ENCODE measurements around the gene SLC9A9.

The SLC9A9 gene

DNA sequence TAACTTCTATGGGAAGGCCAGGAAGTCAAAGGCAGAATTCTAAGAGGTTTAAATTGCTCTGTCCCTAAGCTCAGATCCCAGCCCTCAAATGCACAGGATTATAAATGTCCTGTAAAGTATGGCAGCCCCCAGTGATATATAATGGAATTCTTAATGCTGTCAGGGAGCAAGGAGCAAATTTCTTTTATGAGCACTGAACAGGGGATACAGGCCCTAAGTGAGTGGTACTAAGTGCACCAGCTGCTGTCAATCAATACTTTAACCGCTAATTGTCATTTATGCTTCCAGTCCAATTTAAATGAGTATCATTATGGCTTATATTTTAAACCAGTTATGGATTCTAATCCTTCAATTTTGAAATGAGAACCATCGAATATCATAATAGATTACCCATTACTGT, 4.7 kb downstream of the SLC9A9 start:
- no peak for DNase-seq (ENCODE audit: low spot score)

DNA sequence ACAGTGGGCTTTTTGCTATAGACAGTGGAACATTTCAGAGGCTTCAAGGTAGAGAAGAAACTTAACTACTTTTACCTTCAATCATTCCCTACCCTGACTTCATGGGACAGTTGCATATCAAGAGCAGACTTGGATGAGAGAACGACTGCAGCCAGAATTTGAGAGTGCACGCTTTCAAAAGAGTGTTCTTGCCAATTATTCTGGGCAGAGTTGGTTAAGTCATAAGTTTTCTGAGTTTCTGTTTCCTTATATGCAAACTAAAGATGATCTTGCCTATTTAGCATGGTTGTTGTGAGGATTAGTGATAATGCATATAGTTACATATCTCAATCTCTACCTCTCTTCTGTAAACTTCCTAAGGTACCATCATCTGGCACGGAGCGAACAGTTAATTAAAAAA, 7.6 kb downstream of the SLC9A9 start:
- DNase-seq (ENCODE audit: low spot score) = no peak

DNA sequence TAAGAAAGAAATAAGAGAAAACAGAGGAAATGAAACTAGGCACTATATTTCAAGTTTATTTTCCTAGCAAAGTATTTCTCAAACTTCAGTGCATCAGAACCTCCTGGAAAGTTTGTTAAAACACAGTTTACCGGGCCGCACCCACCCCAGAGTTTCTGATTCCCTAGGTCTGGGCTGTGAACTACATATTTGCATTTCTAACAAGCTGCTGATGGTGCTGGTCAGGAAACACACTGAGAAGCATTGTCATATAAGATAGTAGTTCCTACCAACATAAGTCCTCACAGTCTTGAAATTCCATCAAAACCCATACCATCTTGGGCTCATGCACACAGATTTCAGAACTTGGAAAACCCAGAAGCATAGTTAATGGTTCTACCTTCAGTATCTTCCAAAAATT, 8.3 kb downstream of the SLC9A9 start:
- DNase-seq (ENCODE audit: low spot score) = no peak

DNA sequence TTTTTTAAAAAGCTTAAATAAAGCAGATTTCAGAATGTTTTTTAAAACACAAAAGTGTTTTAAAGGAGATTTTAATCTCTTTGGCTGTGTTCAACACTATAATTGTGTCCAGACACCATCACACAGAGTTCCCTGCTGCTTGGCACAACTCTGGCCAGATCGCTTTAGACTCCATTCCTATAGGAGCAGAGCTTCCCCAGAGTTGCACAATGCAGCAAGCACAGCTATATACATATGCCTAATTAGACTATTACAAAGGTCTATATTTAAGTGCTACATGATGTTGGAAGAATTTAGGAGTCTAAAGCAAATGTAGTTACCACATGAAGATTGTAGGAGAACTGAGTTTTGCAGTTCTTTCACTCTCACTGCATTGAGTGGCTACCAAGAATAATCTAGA, 11.2 kb downstream of the SLC9A9 start:
- no peak for DNase-seq (ENCODE audit: low spot score)

DNA sequence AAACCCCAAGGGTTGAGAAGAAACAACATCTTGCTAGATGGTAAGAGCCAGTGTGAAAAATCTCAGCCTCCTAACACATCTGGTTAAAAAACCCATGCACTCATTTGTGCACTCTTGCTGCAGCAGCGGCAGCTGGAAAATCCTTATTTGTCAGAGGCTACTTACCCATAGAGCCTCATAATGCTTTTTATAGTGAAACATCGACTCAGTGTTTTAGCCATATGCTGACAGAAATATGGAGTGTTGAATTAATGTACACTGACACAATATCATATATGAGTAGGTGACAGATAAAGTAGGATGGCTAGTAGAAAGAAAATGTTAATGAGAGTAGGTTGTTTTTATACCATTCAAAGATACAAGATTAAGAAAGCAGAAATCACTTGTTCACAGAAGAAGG, 13.0 kb downstream of the SLC9A9 start:
- peak; percentile 64 for DNase-seq (ENCODE audit: low spot score)

DNA sequence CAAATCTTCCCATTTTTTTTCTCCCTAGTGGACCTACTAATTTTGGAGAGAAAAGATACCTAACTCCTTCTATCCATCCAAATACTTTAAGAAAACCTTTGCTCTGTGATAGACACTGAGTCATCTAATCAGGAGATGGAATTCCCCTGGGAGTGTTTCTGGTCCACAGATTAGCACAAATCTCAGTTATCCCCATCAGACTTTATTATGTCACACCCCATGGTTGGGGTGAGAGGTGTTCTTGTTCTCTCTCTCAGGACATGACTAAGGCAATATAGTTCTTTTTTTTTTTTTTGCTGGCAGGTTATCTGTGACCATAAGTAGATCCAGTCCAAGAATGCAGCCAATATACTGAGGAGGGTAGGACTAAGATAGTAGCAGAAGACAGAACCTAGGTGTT, 15.8 kb downstream of the SLC9A9 start:
- DNase-seq (ENCODE audit: low spot score) = peak; percentile 55

DNA sequence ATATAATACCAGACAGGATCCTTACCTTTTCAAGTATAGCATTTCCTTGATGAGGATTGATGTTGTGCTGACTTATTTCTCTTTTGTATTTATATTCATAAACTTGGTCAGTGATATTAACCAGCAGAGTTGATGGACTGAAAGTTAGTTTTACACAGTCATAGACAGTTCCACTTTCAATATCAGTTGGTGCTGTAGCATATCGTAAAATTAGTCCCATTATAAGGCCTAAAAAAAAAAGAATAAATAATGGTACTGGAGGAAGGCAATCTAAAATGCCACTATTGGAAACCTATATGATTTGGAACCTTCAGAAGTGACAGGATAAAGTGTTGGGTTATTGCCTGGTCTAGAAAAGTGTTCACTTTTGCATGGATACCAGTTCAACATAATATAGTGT, 16.3 kb downstream of the SLC9A9 start:
- peak; percentile 44 for DNase-seq (ENCODE audit: low spot score)

DNA sequence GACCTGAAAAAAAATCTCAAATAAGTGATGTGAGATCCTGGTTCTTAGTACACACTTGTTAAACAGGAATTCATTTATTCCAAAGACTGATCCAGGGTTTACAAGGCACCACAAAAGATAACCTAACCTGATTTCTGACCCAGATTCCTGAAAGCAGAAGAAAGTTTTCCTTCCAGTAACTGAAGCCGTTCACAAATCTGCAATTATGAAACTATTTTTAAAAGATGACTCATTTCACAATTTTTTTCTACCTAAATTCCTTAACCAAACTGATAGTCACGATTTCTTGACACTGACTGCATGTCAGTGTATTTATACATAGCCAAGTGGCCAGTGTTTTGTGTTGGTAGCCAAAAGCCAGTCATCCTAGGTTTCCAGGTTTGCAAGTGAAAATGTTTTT, 17.1 kb downstream of the SLC9A9 start:
- DNase-seq (ENCODE audit: low spot score) = peak; percentile 73

DNA sequence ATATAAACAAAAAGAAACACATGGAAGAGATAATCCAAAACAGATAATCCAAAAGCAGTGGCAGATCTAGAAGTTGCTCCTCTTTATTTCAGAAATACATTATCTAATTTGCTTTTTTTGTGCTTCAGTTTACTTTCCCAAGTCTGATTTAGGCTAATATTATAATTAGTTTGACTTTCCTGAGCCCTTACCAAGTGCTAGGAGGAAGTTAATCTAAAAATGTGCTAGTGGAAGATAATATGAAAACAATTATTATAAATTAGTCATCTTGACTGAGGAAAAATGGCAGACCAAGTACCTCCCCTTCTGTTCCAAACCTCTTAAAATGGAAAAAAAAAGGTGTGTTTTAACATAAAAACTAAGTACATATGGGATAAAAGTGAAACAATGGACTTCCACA, 17.5 kb downstream of the SLC9A9 start:
- DNase-seq (ENCODE audit: low spot score) = no peak

DNA sequence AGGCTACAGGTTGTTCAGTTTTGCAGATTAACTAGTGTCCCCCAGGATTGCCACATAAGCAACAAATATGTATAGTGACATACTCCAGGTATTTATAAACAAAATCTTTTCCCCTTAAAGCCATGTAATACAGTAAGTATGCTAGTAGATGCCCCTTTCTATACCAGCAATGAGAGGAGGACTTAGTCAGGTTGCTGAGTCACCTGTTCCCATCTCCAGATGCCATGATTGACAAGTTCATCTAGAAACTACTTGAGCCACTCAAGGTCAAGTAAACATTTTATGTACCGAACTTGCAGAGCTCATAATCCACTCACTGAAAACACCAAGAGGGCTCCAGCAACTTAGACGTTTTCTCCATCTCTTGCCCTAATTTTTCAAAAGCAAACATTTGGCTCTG, 18.2 kb downstream of the SLC9A9 start:
- peak; percentile 43 for DNase-seq (ENCODE audit: low spot score)

DNA sequence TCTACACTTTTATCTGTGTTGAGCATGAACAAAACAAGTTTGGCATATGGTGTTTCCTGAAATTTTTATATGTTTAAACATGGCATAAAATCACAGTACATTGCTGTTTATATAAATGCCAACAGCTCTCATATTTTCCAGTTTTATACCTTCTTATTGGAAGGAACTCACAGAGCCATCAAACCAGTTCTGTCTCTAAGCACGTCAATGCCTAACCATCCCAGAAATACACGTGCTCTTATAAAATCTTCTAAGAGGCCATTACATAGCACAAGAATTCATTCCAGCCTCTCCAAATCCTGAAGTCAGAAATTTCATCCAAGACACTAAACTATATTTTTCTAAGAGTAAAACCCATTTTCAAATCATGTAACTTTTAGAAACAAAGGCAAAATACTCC, 20.8 kb downstream of the SLC9A9 start:
- no peak for DNase-seq (ENCODE audit: low spot score)

DNA sequence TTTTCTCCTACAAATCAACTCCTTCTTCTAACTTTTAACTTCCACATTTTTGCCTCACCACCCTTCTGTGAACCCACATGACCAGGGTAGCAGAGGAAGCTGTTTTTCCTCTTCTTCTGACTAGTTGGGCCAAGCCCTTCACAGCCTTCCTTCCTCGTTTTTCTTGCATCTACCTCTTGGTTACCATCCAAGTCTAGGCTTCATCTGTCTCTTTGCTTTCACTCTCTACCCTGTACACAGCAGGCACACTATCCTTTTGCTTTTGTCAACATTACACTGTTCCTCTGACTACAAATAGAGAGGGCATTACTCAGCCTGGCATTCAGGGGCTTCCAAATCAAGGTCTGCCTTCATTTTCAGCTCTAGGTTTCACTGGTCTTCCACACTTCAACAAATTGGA, 22.0 kb downstream of the SLC9A9 start:
- DNase-seq (ENCODE audit: low spot score) = no peak

DNA sequence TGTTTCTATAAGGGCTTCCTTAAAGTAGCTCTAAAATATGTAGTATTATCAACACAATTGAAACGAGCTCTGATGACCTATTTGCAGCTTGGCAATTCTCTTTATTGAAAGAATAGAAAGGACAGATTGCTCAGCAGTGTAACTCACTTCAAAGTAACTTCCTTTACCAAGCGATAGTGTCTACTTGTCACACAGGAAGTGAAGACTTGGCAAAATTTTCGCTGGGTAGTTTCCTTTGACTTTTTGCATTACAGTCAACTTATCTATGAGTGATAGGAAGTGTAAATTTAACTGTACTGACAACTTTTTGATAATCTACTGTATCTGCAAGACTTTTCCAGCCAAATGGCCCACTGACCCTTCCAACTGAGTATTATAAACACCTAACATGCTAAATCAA, 22.8 kb downstream of the SLC9A9 start:
- peak; percentile 72 for DNase-seq (ENCODE audit: low spot score)

DNA sequence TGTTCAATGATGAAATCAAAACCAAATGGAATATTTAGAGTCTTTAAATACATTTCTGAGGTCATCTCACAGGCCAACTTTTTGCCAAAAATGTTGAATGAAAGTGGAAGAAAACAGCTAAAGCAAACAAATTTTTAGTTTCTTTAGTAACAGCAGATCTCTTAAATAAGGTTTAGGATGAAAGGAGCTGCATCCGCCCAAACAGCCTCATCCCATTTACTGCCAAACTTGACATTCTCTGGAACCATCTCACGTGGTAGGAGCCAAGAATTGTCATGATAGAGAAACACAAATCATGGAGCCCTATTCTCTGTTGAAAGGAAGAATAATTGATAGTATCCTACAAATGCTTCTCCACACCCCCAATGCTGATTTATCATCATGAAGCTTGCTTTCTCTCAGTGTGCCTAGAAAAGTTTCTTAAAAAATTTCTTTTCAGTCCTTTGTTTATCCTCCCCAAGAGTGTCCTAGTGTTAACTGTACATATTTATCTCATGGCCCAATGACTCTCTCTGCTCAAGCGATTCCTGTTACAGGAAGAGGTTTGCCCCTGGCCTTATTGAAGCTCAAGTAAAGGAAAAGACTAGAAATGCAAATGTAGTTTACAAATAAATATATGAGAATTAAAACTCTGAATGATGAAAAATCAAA, 23.4 kb downstream of the SLC9A9 start:
- no peak for DNase-seq (ENCODE audit: low spot score)

DNA sequence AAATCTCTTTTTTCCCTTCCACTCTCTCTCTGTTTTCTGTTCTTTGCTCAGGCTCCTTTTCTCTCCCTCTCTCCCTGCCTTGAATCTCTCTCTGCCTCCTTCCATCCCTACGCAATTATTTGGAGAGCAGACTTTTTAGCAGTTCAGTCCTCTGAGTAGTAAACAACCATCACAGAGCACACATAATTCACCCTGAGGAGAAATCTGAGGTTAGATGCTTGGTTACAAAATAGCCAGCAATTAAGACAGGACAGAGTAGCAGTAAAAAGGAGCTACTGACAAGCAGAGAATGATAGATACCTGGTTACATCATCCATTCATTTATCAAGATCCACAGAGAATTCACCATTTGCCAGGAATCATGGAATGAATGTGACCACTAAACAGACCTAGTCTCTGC, 25.5 kb downstream of the SLC9A9 start:
- DNase-seq (ENCODE audit: low spot score) = no peak

DNA sequence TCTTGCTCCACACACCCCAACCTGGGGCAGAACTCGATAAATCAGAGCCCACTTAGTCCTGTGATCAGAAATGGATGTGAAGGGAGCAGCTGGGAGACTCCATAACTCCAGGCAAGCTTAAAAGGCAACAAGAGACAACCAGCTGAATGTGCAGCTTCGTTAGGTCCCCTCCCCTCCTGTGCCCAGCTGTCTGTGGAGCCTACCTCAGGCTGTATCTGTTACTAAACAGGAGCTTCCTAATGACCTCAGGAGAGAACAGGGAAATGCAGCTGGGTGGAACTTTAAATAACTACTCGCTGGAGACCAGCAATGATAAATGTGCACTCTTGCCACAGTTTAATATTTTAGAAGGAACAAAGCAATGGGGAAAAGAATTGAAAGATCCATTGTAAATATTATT, 25.9 kb downstream of the SLC9A9 start:
- DNase-seq (ENCODE audit: low spot score) = no peak

DNA sequence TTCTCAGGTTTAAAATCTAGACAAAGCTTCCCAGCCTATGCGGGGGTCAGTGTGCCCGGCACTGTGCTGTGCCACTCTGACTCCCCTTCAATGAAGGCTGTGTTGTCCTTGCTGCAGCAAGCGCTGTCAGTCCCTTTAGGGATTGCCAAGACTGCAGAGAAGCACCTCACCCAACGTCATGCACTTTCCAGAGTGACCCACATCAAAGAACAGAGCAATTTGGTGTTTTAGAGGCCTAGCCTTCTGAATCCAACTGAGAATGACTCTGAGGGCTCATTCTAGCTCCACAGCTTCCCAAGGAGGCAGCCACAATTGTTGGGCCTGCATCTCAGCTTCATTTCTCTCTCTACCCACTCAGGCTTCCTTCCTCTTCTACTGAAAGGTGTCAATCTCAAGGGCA, 26.4 kb downstream of the SLC9A9 start:
- DNase-seq (ENCODE audit: low spot score) = no peak

DNA sequence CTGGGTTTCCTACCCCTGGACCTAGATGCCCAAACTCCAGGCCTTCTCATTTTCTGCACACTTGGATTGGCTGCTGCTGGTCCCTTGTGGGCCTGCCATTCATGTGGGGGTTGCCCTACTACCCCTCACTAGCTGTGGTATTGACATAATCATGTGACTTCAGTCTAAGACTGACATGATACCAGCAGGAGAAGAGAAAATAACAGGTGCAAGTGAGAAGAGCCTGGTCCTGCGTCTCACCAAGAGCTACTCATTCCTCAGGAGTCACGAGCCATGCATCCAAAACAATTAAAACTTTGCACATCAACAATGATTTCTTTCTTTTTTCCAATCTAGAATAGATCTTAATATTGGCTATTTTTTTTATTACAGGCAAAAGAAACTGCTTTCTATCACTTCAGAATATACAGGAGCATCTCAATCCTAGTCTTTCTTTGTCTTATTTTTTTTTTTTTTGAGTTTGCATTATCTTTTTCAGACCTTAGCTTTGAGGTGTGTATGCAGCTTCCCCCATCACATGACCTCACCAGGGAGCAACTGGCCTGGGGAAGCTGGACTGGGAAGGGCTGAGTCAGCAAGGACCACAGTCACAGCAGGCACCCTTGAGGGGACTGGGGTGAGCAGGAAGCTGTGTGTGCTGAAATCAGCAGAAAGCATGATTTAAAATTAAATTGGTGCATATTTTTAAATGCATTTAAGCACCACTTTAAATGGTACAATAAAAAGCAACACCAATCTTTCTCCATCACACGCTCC, 27.6 kb downstream of the SLC9A9 start:
- no peak for DNase-seq (ENCODE audit: low spot score)

DNA sequence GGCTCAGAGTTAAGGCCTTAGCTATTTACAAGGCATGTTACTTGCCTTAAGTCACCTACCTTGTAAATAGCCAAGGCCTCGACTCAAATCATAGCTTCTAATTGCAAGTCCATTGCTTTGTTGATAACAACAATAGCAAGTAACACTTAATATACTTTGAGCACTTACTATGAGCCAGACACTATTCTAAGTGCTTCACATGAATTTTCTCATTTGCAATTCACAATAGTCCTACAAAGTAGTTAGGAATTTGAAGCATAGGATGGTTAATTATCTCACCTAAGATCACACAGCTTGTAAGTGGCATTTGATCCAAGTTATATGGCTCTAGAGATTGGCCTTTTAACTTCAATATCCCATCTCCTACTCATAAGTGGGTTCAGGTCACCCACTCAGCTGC, 28.4 kb downstream of the SLC9A9 start:
- no peak for DNase-seq (ENCODE audit: low spot score)

DNA sequence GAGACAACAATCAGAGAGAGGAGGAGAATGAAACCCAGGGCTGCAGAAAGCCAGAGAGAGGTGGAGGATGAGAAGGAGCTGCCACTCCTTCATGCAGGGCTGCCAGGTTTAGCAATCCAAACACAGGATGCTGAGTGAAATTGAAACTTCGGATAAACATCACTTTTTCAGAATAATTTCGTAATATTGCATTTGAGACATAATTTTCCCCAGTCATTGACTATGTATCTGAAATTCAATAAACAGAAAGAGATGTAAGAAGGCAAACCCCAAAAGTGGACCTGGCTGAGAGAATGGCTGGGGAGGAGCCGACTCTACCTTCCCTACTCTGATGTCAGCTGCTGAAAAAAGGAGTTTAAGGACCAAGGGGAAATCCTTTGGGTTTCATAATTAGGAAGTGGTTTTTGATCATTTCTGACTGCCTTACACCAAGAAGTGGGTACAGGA, 33.8 kb downstream of the SLC9A9 start:
- DNase-seq (ENCODE audit: low spot score) = peak; percentile 72

DNA sequence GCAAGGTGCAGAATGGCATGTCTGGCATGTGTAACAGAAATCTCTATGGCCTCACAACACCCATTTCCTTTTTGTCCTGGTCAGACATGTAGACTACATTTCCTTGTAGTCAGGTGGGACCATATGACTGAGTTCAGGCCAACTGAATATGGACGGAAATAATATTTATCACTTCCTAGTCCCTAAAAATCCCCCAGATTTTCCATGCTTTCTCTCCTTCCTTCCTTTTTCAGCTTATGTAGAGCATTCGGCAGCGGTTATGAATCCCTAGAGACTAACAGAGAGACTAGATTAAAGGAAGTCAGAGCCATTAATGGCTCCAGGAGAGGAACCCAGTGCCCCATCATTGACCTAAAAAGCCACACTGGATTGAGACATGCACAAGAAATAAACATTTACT, 35.8 kb downstream of the SLC9A9 start:
- DNase-seq (ENCODE audit: low spot score) = no peak

DNA sequence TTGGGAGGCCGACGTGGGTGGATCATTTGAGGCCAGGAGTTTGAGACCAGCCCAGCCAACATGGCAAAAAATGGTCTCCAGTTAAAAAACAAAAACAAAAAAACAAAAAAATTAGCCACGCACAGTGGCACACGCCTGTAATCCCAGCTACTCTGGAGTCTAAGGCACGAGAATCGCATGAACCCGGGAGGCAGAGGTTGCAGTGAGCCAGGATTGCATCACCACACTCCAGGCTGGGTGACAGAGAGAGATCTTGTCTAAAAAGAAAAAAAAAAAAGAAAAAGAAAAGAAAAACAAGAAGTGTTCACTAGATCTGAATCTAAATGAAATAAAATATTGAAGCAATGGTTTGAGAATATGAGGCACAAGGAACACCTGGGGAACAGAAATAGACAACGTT, 36.7 kb downstream of the SLC9A9 start:
- DNase-seq (ENCODE audit: low spot score) = no peak

DNA sequence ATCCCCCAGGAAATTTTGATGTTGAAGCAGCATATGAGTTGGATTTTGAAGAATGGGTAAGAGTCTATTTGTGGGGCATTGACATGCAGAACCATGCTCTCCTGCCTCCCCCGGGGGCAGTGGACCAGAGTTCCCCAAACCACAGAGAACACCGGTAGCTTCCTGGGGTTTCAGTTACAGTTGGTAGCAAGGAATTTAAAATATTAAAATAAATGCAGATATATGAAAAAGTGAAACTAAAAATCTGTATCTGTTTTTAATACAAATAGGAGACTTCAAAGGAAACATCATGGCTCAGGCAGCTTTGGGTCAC, 37.4 kb downstream of the SLC9A9 start:
- no peak for DNase-seq (ENCODE audit: low spot score)

Measured in activated CD4-positive, alpha-beta T cell treated with anti-CD3 and anti-CD28 coated beads, Interleukin-2, Interleukin-4, amounts not matched to agents 100 ng/mL and 50 ng/mL, durations not matched to agents 16 hours and 8 hours (primary cell).